ENCODE results near the gene CELA2B.
"Not testable (repeated sequence)": the region's sequence is repeated elsewhere in the genome, so short reads cannot be mapped to it uniquely, and the experiment has no call there.

CELA2B gene

GRCh38 chr1:15445390-15446122 lies 30.3 kb upstream of the CELA2B start:
- DNase-seq: no peak

- DNase-seq: no peak
Observed at GRCh38 chr1:15446212-15446611, 29.7 kb upstream of the CELA2B start.

- no peak for DNase-seq
Observed at GRCh38 chr1:15448877-15449462, 26.9 kb upstream of the CELA2B start.

GRCh38 chr1:15449567-15449966 lies 26.3 kb upstream of the CELA2B start:
- DNase-seq: no peak

GRCh38 chr1:15451014-15451722 lies 24.7 kb upstream of the CELA2B start:
- DNase-seq: no peak

GRCh38 chr1:15452216-15452615 lies 23.7 kb upstream of the CELA2B start:
- no peak for DNase-seq

GRCh38 chr1:15452866-15453571 lies 22.9 kb upstream of the CELA2B start:
- no peak for DNase-seq

GRCh38 chr1:15453734-15454133 lies 22.2 kb upstream of the CELA2B start:
- no peak for DNase-seq

GRCh38 chr1:15454256-15454655 lies 21.6 kb upstream of the CELA2B start:
- no peak for DNase-seq

- no peak for DNase-seq
Observed at GRCh38 chr1:15455522-15455921, 20.4 kb upstream of the CELA2B start.

- DNase-seq: no peak
Observed at GRCh38 chr1:15456313-15456954, 19.5 kb upstream of the CELA2B start, which contains the start of gene CELA2A. Gene CELA2A (plus strand): TSS chr1:15456732. CDS start chr1:15456754, 22 bp downstream.

- no peak for DNase-seq
Observed at GRCh38 chr1:15457585-15457984, 18.3 kb upstream of the CELA2B start.

GRCh38 chr1:15458388-15458787 lies 17.5 kb upstream of the CELA2B start:
- DNase-seq: not testable (repeated sequence)

- DNase-seq: no peak
Observed at GRCh38 chr1:15459771-15460707, 15.9 kb upstream of the CELA2B start.

GRCh38 chr1:15460708-15461095 lies 15.2 kb upstream of the CELA2B start:
- no peak for DNase-seq

- DNase-seq: peak; percentile 27
Observed at GRCh38 chr1:15463064-15463800, 12.7 kb upstream of the CELA2B start.

- DNase-seq: not testable (repeated sequence)
Observed at GRCh38 chr1:15463926-15464322, 12.0 kb upstream of the CELA2B start.

- DNase-seq: no peak
Observed at GRCh38 chr1:15465674-15466073, 10.2 kb upstream of the CELA2B start.

- not testable (repeated sequence) for DNase-seq
Observed at GRCh38 chr1:15466955-15467625, 8.8 kb upstream of the CELA2B start.

GRCh38 chr1:15468145-15468544 lies 7.8 kb upstream of the CELA2B start:
- no peak for DNase-seq

Measured in NCI-H2029 treated with DMSO at 0.1 percent for 48 hours (cell line).